AG04449 (cell line): ENCODE data around the gene RBM10.
A peak's percentile ranks its signal among the peaks of the same experiment; 100 is the strongest.

Experiments
- CTCF ChIA-PET: fragments of 350-600 bp; formaldehyde crosslinking; extraction: SDS; loops from one replicate; lab custom pipeline; 2021; ENCODE audit warnings: antibody characterized with exemption; lab: Yijun Ruan, JAX
- POLR2A ChIA-PET: fragments of 400-600, 350-600 bp; formaldehyde crosslinking; extraction: SDS; loops from one replicate; lab custom pipeline; 2020; ENCODE audit warnings: antibody characterized with exemption, inconsistent platforms; lab: Yijun Ruan, JAX
- DNase-seq: peaks from one replicate; pipeline ENCODE4 v3.0.0-alpha.2; 2010; ENCODE audit warnings: low read depth, low spot score
- H3K4me3 ChIP-seq: 2 replicates; pipeline ENCODE4 v1.5.1; 2011; ENCODE audit warnings: low read depth, mild to moderate bottlenecking, control low read depth, low read length
- CTCF ChIP-seq: IDR thresholded peaks from one replicate; pipeline ENCODE4 v1.5.1; 2011; ENCODE audit warnings: mild to moderate bottlenecking, moderate library complexity, low read length, control low read depth, inconsistent platforms; ENCODE audit not compliant: insufficient read depth; ENCODE audit errors: missing control alignments

The RBM10 gene

GRCh38 chrX:47189906-47190305 lies 44.9 kb downstream of the RBM10 start:
- DNase-seq, result no peak
- ChIA-PET CTCF (interaction anchor here (2.5 to 4.1 kb wide), 2 partner anchors 193 to 332 kb away, joined by 26 read pairs; no protein-coding TSS in a partner anchor), POLR2A (no interaction called here)
- no peak for TF ChIP-seq CTCF
- no peak overlapping the region for H3K4me3 ChIP-seq

GRCh38 chrX:47190445-47191269 lies 45.6 kb downstream of the RBM10 start:
- DNase-seq, result peak; percentile 67
- POLR2A ChIA-PET, result interaction anchor here (0.6 kb wide), 1 partner anchor 27 kb away, joined by 3 read pairs; the partner anchor contains the start of gene CDK16
- CTCF ChIA-PET, result interaction anchor here (1.2 to 4.1 kb wide), 4 partner anchors 9 to 332 kb away, joined by 3 to 26 read pairs (median 15); no protein-coding TSS in a partner anchor
- no peak for TF ChIP-seq CTCF
- peak overlapping the region; percentile 64 for H3K4me3 ChIP-seq

- TF ChIP-seq CTCF, result no peak
- H3K4me3 ChIP-seq, result peak overlapping the region; percentile 64
- ChIA-PET CTCF (interaction anchor here (0.6 to 4.1 kb wide), 8 partner anchors 9 to 331 kb away, joined by 3 to 26 read pairs (median 4); partner anchors contain the start of gene CDK16), POLR2A (no interaction called here)
- no peak for DNase-seq
These were observed 46.3 kb downstream of the RBM10 start for GRCh38 chrX:47191331-47191730.

- peak overlapping the region; percentile 64 for H3K4me3 ChIP-seq
- TF ChIP-seq CTCF, result no peak
- CTCF ChIA-PET, result interaction anchor here (0.6 to 4.1 kb wide), 9 partner anchors 8 to 330 kb away, joined by 3 to 26 read pairs (median 4); partner anchors contain the start of gene CDK16
- DNase-seq, result no peak
- POLR2A ChIA-PET, result no interaction called here
These were observed 46.9 kb downstream of the RBM10 start for GRCh38 chrX:47191806-47192401.

GRCh38 chrX:47193475-47194193 lies 48.6 kb downstream of the RBM10 start, which contains the start of gene UBA1:
UBA1 (plus strand) TSS chrX:47193829; CDS start chrX:47198803, 4,974 bp downstream.
- peak; percentile 65 for DNase-seq
- TF ChIP-seq CTCF, result peak; percentile 43

More at GRCh38 chrX:47193475-47194193, 48.6 kb downstream of the RBM10 start, which contains the start of gene UBA1:
- H3K4me3 ChIP-seq, result peak within 1 kb of the TSS; percentile 72
- ChIA-PET POLR2A (interaction anchor here (1.0 kb wide), 1 partner anchor 329 kb away, joined by 3 read pairs; no protein-coding TSS in a partner anchor), CTCF (interaction anchor here (1.1 to 4.1 kb wide), 4 partner anchors 191 to 330 kb away, joined by 6 to 26 read pairs (median 8); no protein-coding TSS in a partner anchor)
